ENCODE results near the gene DBI. TPM values are rescaled to one million over a fixed set of nuclear protein-coding genes. Genes with fewer than 3 reads are reported as not detected.

DBI gene
- total RNA-seq, 3 donors from 2014 or later: 109 to 235 (median 221) TPM

GRCh38 chr2:119408221-119408619 lies 41.4 kb downstream of the DBI start:
- Histone ChIP-seq H3K4me3 (no peak overlapping the region), H3K36me3 (ENCODE audit: low read depth) (no peaks in the 10 kb centered on the region), H3K4me1 (ENCODE audit: low read depth) (peaks cover 5% of the 10 kb centered on the region), H3K9me3 (no peaks in the 10 kb centered on the region)
- no peak for TF ChIP-seq CTCF (IDR thresholded peaks at IDR 0.05)
- intact Hi-C loops (cut with DNase I, micrococcal nuclease): loop anchor here (5.0 to 10.0 kb wide), 2 partner anchors 69 to 257 kb away; no protein-coding TSS in a partner anchor
- ATAC-seq (peak; percentile 87), DNase-seq (no peak)

- ATAC-seq (no peak), DNase-seq (no peak)
- TF ChIP-seq CTCF (IDR thresholded peaks at IDR 0.05): no peak
- intact Hi-C loops (cut with DNase I, micrococcal nuclease): loop anchor here (5.0 to 10.0 kb wide), 2 partner anchors 68 to 255 kb away; no protein-coding TSS in a partner anchor
- Histone ChIP-seq H3K4me3 (no peak overlapping the region), H3K4me1 (ENCODE audit: low read depth) (peaks cover 3% of the 10 kb centered on the region), H3K9me3 (peaks cover 5% of the 10 kb centered on the region), H3K36me3 (ENCODE audit: low read depth) (no peaks in the 10 kb centered on the region)
These were observed 42.7 kb downstream of the DBI start for GRCh38 chr2:119409506-119409905.

- no peaks in the 10 kb centered on the region for H3K36me3 ChIP-seq (ENCODE audit: low read depth)
- no peaks in the 10 kb centered on the region for H3K4me1 ChIP-seq (ENCODE audit: low read depth)
- DNase-seq (no peak), ATAC-seq (no peak)
- TF ChIP-seq CTCF (IDR thresholded peaks at IDR 0.05): no peak
- intact Hi-C loops (cut with DNase I, micrococcal nuclease): no loop called here
- H3K4me3 ChIP-seq: no peak overlapping the region
- H3K9me3 ChIP-seq: peaks cover 5% of the 10 kb centered on the region
These were observed 48.1 kb downstream of the DBI start for GRCh38 chr2:119414894-119415293.

DNA sequence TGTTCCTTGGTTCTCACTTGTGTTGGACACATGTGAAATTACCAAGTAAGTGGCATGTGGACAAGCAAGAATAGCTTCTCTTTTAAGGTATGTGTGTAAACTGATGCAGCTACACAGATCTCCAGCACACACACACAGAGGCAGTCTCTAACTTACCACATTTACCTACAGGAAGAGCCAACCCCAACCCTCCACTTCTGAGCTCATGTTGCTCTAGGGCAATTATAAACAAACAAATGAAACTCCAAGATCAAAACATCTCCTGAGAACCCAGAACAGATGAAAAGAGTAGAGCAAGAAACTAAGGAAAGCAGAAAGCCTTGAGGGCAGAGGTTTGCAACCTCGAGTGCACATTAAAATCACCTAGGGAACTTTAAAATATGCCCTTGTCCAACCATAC lies 48.9 kb downstream of the DBI start:
- intact Hi-C loops (cut with DNase I, micrococcal nuclease): no loop called here
- ATAC-seq (no peak), DNase-seq (no peak)
- Histone ChIP-seq H3K36me3 (ENCODE audit: low read depth) (no peaks in the 10 kb centered on the region), H3K4me3 (no peak overlapping the region), H3K9me3 (peaks cover 5% of the 10 kb centered on the region), H3K4me1 (ENCODE audit: low read depth) (peaks cover 2% of the 10 kb centered on the region)
- no peak for TF ChIP-seq CTCF (IDR thresholded peaks at IDR 0.05)

DNA sequence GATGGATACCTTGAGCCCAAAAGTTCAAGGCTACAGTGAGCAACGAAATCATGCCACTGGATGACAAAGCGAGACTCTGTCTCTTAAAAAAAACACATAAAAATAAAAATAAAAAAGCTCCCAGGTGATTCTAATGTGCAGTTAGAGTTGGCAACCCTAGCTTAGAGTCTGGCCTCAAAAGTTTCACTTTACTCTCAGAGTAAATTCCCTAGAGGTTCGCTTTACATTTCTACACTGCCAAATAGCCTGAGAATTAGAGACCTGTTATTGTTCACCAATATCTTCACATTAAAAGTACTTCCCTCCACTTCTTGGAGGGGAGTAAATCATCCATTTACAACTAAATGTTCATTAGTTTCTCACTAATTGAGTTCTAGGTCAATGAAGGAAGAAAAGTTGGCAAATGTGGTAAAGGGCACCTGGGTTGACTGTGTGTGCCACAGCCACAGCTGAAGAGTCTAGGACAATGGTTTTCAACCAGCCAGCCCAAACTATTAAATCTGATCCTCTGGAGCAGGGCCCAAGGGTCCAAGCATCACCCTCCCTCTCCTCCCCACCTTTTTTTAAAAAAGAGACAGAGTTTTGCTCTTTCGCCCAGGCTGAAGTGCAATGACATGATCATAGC lies 49.6 kb downstream of the DBI start:
- DNase-seq (no peak), ATAC-seq (no peak)
- H3K9me3 ChIP-seq: peaks cover 5% of the 10 kb centered on the region
- intact Hi-C loops (cut with DNase I, micrococcal nuclease): no loop called here
- H3K36me3 ChIP-seq (ENCODE audit: low read depth): no peaks in the 10 kb centered on the region
- no peak overlapping the region for H3K4me3 ChIP-seq
- no peak for TF ChIP-seq CTCF (IDR thresholded peaks at IDR 0.05)
- peaks cover 8% of the 10 kb centered on the region for H3K4me1 ChIP-seq (ENCODE audit: low read depth)

Data from mucosa of descending colon (tissue), 3 donors.